WTC11 (cell line): Measurements from ENCODE around the gene TSPAN18.

ENCODE experiments used
- MXD4 ChIP-seq: fragments of 250-450 bp; sonication (Bioruptor Pico); IDR thresholded peaks from 2 replicates; pipeline ENCODE4 v1.8.0; 2021; ENCODE audit warnings: mild to moderate bottlenecking, moderate library complexity, borderline replicate concordance
- TF ChIP-seq, protein P1 (sequence below): sonication (generic); formaldehyde crosslinking; IDR thresholded peaks from 2 replicates; pipeline ENCODE4 v1.8.1; 2023; ENCODE audit warnings: mild to moderate bottlenecking, moderate library complexity, missing genetic modification reagents
- TF ChIP-seq, protein P2 (sequence below): sonication (generic); formaldehyde crosslinking; IDR thresholded peaks from 2 replicates; pipeline ENCODE4 v1.8.1; 2023; ENCODE audit warnings: mild to moderate bottlenecking, missing genetic modification reagents
- TF ChIP-seq, protein P3 (sequence below): fragments of 200-600 bp; IDR thresholded peaks from 2 replicates; pipeline ENCODE4 v1.8.0; 2022; ENCODE audit warnings: antibody characterized with exemption

DNA sequence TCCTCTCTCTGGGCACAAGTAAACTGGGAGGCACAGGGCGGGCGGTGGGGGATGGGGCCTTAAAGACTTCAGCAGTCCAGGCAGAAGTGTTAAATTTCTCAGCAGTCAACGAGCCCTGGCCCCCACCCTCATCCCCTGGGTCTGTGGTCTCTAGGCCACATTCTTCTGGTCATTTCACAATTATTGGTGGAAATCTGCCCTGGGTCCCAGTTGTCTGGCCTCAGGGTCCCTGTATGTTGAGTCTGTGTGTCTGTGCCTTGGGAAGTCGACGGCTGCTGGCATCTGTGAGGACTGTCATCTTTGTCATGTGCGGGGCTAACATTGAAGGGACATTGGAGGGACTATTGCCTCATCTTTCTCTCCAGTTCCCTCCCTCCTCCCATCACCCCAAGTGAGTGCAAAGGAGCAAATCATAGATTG, 1.7 kb downstream of the TSPAN18 start:
- TF ChIP-seq, protein P1, sequence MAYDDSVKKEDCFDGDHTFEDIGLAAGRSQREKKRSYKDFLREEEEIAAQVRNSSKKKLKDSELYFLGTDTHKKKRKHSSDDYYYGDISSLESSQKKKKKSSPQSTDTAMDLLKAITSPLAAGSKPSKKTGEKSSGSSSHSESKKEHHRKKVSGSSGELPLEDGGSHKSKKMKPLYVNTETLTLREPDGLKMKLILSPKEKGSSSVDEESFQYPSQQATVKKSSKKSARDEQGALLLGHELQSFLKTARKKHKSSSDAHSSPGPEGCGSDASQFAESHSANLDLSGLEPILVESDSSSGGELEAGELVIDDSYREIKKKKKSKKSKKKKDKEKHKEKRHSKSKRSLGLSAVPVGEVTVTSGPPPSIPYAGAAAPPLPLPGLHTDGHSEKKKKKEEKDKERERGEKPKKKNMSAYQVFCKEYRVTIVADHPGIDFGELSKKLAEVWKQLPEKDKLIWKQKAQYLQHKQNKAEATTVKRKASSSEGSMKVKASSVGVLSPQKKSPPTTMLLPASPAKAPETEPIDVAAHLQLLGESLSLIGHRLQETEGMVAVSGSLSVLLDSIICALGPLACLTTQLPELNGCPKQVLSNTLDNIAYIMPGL (CRISPR knock-in tag) = no peak
- TF ChIP-seq, protein P2, sequence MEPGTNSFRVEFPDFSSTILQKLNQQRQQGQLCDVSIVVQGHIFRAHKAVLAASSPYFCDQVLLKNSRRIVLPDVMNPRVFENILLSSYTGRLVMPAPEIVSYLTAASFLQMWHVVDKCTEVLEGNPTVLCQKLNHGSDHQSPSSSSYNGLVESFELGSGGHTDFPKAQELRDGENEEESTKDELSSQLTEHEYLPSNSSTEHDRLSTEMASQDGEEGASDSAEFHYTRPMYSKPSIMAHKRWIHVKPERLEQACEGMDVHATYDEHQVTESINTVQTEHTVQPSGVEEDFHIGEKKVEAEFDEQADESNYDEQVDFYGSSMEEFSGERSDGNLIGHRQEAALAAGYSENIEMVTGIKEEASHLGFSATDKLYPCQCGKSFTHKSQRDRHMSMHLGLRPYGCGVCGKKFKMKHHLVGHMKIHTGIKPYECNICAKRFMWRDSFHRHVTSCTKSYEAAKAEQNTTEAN (CRISPR knock-in tag) = no peak
- TF ChIP-seq MXD4 (CRISPR knock-in tag) = no peak
- TF ChIP-seq, protein P3, sequence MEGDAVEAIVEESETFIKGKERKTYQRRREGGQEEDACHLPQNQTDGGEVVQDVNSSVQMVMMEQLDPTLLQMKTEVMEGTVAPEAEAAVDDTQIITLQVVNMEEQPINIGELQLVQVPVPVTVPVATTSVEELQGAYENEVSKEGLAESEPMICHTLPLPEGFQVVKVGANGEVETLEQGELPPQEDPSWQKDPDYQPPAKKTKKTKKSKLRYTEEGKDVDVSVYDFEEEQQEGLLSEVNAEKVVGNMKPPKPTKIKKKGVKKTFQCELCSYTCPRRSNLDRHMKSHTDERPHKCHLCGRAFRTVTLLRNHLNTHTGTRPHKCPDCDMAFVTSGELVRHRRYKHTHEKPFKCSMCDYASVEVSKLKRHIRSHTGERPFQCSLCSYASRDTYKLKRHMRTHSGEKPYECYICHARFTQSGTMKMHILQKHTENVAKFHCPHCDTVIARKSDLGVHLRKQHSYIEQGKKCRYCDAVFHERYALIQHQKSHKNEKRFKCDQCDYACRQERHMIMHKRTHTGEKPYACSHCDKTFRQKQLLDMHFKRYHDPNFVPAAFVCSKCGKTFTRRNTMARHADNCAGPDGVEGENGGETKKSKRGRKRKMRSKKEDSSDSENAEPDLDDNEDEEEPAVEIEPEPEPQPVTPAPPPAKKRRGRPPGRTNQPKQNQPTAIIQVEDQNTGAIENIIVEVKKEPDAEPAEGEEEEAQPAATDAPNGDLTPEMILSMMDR = no peak
